ENCODE measurements around the gene AP1B1. TPM values are rescaled to one million over a fixed set of nuclear protein-coding genes. Genes with fewer than 3 reads are reported as not detected.
"Not testable (repeated sequence)": the region's sequence is repeated elsewhere in the genome, so short reads cannot be mapped to it uniquely, and the experiment has no call there.

AP1B1 gene
- polyA plus RNA-seq, 10 donors = 22.2 to 31.5 (median 26.2) TPM

- no peak for DNase-seq
Measured at GRCh38 chr22:29390270-29390669, 1.9 kb upstream of the AP1B1 start.

DNA sequence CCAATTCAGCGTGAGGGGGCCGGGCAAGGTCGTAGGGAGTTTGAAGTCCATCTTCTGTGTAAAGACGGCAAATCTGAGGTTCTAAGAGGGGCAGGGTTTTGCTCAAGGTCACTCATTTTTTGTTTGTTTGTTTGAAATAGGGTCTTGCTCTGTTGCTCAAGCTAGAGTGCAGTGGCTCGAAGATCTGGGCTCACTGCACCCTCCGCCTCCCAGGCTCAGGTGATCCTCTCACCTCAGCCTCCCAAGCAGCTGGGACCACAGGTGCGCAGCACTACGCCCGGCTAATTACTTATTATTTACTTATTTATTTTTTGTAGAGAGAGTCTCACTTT lies 355 bp upstream of the AP1B1 start:
- DNase-seq = no peak

DNA sequence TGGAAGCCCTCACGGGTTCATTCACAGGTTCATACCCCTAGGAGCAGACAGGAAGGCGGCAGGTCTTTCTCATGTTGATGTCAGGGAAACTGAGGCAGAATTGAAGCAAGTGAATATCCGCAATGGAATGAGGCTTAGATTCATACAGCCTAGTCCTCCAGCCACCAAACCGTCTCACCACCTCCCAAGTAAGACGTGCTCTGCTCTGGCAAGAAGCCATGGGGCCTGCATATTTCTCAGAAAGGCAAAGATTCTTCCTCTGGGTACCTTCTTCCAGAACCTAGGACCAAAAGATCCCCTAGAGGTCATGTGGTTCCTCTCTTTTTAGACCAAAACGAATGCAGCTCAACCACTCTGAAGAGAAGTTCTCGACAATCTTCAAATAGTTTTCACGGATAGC lies 1.7 kb downstream of the AP1B1 start:
- DNase-seq = no peak

- DNase-seq = peak in 1 of 3 donors; percentile 45
Measured at GRCh38 chr22:29385748-29386147, 2.6 kb downstream of the AP1B1 start.

- DNase-seq = no peak
Measured at GRCh38 chr22:29385151-29385704, 3.1 kb downstream of the AP1B1 start.

DNA sequence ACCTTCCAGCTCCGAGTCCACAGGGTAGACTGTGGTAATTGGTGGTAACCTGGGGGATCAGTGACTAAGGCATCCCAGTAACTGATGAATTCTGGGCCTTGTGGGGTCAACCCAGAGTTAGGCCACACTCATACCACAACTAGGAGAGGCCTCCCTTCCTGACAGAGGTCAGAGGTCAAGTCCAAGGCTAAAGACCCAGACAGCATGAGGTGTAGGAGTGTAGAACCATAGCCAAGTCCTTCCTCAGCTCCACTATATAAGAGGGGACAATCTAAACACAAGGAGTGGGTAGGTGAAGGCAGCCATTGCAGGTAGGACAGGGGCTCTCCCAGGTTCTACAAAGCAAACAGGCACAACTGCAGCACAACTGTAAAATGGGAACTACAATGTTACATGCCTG lies 4.6 kb downstream of the AP1B1 start:
- DNase-seq = no peak

DNA sequence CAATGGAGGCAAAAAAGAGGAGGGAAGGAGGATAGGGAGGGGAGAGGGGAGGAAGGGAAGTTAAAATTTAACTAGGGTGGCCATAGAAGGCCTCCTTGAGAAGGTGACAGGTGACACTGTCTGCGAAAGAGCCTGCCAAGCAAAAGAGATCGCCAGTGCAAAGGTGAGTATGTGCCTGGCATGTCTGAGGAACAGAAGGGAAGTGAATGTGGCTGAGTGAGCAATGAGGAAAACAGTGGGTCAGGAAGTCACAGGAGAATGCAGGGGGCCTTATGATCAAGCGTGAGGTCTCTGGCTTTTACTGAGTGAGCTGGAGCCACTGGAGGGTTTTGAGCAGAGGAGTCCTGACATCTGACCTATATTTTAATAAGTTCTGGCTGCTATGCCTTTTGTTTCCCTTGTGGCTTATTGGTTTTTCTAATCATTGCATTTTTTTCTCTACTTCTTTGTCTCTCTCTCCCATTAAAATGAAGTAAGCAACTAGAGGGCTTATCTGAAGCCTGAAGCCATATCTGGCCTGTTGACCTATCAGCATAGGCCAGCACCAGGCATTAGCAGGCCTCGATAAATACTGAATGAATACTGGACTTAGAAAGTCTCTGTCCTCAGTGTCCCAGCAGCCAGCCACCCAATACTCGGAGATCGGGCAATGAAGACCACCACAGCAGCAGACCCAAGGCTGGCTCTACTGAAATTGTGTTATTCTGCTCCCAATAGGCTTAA lies 5.6 kb downstream of the AP1B1 start:
- DNase-seq = no peak

- DNase-seq = no peak
Measured at GRCh38 chr22:29380856-29381255, 7.5 kb downstream of the AP1B1 start.

DNA sequence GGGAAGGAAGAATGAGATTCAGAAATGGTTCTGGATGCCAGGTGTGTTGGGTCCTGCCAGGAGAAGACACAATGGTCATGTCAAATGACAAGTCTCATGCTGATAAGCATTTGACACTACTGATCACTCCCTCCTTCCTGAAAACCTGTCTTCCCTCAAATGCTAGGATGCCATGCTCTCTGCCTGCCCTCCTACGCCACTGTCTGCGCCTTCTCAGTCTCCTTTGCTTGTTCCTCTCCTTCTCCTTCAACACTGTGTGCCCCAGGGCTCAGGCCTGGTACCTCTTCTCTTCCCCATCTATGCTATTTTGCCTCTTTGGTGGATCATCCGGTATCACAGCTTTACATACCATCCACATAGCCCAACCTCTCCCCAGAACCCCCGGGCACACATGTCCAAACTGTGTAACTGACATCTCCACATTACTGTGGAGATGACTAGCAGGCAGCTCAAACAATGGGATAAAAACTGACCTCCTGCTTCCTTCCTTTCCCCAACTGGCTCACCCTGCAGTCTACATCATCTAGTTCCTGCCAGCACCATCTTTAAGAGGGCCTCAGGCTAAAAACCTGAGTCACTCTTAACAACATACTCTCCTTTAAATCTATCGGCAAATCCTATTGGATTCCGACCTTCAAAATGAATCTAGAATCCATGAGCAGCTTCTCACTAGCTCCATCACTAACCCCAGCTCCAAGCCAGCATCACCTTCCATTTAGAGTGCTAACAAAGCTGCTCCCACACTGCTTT lies 8.2 kb downstream of the AP1B1 start:
- DNase-seq = no peak

DNA sequence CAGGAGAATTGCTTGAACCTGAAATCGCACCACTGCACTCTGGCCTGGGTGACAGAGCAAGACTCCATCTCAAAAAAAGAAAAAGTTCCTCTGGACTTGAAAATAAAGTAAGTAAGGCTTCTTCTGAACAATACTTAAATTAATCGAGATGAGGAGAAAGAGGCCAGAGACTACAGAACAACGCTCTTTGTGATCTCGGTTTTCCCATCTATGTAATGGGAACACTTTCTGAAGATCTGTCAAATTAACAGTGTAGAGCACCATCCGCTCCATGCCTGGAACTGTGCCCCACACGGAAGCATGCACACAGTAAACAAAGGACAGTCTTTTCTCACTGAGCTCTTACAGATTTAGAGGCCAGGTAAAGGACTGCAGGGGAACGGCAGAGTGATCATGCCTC lies 9.1 kb downstream of the AP1B1 start:
- no peak for DNase-seq

- DNase-seq = no peak
Measured at GRCh38 chr22:29377979-29378378, 10.4 kb downstream of the AP1B1 start.

DNA sequence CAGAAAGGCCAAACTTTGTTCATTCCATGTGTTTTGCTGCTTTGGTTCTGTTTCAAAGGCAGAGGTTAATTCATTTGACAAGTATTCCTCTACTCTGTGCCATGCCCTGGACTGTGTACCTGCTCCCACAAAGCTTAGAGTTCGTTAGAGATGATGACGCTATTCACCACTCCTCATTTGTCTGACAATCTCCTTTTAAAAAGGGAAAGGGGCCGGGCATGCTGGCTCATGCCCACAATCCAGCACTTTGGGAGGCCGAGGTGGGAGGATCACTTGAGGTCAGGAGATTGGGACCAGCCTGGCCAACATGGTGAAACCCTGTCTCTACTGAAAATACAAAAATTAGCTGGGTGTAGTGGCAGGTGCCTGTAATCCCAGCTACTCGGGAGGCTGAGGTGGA lies 11.7 kb downstream of the AP1B1 start:
- not testable (repeated sequence) for DNase-seq

DNA sequence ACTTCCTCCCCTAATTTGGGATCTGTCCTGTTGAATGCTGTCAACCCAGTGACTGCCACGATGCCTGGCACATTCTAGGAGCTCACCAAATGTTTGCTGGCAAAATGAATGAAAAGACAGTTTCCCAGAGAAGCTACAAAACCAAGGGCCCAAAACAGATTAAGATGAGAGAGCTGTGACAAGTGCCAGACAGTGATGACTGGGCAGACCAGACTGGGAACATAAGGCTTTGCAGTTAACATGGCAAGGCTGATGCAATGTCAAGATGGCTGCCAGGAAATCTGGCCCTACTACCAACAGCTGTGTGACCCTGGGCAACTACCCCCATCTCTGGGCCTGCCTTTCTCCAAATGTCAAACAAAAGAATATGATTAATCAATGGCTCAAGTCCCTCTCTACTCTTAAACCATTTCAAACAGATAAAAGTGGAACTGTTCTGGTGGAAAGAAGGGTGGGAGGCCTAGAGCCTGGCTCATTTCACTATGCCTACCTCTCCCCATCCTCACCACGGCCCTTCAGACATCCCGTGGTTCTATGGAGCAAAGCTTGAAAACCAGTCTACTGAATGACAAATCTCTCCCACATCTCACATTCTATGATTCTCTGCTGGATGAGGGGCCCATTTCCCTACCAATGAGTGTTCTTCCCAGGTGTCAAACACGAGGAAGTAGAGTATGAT lies 12.8 kb downstream of the AP1B1 start:
- DNase-seq = no peak

- DNase-seq = not testable (repeated sequence)
Measured at GRCh38 chr22:29374806-29375205, 13.6 kb downstream of the AP1B1 start.

- no peak for DNase-seq
Measured at GRCh38 chr22:29374401-29374800, 14.0 kb downstream of the AP1B1 start.

- DNase-seq = no peak
Measured at GRCh38 chr22:29370537-29370936, 17.8 kb downstream of the AP1B1 start.

DNA sequence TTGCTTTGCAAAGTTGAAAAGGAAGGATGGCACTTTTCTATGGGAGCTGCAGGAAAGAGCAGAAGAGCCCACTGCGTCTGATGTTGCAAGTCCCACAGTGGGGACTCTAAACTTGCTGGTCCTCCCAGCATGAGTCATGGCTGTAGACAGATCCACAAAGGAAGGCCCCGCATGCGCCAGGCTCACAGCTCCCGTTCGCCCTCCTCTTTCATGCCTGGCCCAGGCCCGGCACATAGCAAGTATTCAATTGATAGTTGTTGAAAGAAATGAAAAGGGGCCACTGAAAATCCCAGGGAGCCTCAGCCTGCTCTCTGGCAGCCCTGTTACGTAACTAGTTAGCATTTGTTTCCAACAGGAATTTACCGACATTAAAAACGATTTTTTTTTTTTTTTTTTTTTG lies 18.9 kb downstream of the AP1B1 start:
- peak in 2 of 3 donors; percentile 14 to 37 for DNase-seq

GRCh38 chr22:29359469-29359868 lies 28.9 kb downstream of the AP1B1 start:
- peak; percentile 47 to 77 (median 53) for DNase-seq

DNA sequence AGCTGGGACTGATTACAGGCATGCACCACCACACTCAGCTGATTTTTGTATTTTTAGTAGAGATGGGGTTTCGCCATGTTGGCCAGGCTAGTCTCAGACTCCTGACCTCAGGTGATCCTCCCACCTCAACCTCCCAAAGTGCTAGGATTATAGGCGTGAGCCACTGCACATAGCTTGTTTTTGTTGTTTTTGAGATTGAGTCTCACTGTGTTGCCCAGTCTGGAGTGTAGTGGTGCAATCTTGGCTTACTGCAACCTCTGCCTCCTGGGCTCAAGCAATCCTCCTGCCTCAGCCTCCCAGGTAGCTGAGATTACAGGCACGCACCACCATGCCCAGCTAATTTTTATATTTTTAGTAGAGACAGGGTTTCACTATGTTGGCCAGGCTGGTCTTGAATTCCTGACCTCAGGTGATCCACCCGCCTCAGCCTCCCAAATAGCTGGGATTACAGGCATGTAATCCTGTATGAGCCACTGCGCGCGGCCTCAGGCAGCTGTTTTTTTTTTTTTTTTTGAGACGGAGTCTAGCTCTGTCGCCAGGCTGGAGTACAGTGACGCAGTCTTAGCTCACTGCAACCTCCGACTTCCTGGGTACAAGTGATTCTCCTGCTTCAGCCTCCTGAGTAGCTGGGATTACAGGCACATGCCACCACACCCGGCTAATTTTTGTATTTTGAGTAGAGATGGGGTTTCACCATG lies 31.0 kb downstream of the AP1B1 start:
- not testable (repeated sequence) for DNase-seq

DNA sequence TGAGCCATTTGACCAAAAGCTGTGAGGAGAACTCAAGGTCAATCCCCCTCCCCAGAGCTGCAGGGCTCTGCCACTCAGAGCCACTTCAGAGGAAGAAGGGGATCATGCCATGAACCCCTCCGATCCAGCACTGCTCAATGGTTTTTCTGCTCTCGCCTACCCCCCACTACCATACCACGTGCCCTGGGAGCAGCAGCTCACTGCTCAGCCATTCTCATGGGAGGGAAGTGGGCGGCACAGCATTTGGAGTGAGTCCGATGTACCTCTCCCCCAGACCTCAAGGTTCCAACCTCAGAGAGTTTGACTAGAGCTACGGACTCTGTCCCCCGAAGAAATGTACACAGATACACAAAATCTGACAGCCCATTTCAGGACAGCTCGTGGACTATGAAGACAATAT lies 34.5 kb downstream of the AP1B1 start:
- DNase-seq = no peak

DNA sequence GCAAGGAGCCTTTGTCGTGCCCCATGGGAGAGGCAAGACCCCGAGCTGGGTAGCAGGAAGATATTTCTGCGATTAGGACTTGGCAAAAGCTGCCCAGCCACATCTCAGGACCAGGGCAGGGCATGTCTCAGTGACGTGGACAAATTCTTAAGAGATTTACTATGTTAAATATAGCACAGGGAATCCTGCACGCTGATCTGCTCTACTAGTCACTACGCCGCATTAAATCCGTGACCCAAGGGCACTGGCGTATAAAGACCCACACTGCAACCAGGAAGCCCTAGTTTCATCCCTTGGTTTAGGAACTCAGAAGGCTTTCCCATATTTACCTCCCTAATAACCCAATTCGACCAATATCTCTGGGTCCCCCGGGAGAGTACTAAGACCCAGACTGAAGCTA lies 35.1 kb downstream of the AP1B1 start:
- DNase-seq = no peak

DNA sequence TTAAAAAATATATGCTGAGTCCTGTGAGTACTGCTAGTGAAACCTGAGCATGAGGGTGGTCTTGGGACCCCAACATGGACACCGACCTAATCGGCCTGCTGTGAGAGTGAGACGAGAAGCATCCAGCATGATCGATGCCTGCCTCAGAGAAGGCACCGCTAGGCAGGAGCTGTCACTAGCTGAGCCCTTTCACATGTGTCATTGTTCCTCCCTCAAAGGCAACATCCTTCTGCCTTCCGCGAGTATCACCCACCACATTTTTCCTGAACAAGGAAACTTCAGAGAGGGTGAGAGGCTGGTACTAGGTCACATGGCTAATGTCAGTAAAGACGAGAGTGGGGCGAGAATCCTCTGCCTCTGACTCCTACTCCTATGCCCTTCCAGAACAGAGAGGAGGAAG lies 35.6 kb downstream of the AP1B1 start:
- no peak for DNase-seq

Data from muscle of back (tissue), 11 donors.